GM12873 (cell line): Measurements from ENCODE around the gene FAM20A.

Experiments
- CTCF ChIP-seq: IDR thresholded peaks from 2 replicates; pipeline ENCODE4 v1.5.1; 2012; ENCODE audit warnings: low read depth, mild to moderate bottlenecking, moderate library complexity, low read length, control low read depth; ENCODE audit not compliant: insufficient read depth; ENCODE audit errors: missing control alignments

Gene FAM20A

GRCh38 chr17:68634345-68634876 lies 33.2 kb upstream of the FAM20A start:
- no peak for TF ChIP-seq CTCF

DNA sequence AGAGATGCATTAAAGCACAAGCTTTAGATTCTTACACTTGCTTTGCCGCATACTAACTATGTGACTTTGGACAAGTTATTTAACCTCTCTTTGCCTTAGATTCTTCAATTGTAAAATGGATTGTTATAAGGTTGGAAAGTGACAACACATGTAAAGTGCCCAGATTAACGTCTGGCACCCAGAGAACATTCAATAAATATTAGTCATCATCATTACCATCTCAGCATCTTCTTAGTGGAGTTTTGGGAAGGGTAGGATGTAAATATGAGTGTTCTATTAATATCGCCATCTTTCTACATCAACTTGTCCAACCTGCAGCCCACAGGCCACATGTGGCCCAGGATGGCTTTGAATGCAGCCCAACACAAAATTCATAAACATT lies 27.4 kb upstream of the FAM20A start:
- no peak for TF ChIP-seq CTCF

DNA sequence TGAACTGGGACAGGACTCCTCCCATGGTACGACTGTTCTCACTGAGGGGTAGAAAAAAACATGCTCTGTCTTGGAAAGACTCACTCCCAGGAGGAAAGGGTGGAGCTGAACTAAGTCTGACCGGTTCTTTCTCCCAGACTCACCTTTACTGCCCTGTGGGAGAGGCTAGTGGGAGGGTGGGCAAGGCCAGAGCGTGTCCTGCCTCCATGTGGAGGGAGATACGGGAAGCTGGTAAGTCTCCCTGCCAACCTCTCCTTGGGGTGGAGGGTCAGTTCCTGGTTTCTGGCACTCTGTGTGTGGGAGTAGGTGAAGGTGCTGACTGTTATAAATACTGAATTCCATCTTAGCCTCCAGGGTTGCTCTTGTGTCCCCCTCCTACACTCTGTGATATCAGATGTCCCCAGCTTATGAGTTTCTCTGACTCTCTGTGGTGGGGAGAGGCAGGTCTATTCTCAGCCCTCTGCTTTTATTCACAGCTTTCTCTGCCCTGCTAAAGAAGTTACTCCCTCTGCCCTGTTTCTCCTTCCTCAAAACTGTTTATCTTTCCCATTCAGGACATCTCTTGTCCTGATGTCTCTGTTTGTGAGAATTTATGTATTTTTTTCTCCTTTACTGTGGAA lies 26.9 kb upstream of the FAM20A start:
- TF ChIP-seq CTCF: no peak

- TF ChIP-seq CTCF: no peak
Measured at GRCh38 chr17:68624381-68624780, 23.2 kb upstream of the FAM20A start.

DNA sequence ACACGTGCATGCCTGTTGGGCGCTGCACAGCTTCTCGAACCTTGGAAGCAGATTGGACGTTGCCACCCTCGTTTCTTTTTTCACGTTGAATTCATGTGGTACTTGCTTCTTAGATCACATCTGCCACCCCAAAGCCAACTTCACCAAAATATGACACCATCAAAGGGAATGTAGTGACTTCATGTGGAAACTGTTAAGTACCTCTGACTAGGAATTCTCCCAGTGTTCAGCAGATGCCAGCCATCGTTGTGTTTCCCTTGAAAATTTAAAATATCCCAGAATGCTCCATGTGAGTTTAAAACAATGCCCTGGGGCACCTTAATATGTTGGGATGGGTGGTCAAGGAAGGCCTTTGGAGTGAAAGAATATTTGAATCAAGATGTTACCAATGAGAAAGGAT lies 22.6 kb upstream of the FAM20A start:
- no peak for TF ChIP-seq CTCF

DNA sequence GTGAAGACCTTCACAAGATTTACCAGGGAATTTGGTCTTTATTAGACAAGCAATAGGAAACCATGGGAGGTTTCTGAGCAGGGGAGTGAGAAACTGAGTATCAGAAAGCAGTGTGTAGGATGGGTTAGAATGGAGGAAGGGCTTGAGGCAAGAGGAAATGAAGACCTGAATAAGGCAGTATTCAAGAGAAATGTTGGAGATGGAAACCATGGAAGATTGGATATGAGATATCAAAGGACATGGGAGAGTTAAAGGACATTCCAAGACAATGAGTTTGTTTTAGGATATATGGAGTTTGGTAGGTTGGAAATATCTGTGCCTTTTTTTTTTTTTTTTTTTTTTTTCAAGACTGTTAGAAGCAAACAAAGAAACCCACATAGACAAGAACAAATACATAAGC lies 21.3 kb upstream of the FAM20A start:
- TF ChIP-seq CTCF: no peak

DNA sequence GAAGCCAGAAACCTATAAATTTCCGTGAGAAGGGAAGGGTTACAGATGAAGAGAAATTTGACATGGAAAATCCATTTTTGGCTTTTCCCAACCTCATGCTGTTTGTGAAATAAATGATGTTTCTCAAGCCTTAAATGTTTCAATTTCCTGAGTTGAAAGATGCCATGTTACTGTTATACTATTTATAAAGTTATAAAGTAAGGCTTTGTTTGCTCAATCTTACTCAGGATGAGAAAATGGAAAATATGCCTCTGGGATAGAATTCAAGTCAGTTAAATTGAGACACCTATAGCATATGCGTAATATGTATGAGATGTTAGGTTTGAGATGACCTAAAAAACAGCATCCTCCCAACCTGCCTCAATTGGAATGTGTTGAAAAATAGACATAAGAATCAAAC lies 19.9 kb upstream of the FAM20A start:
- TF ChIP-seq CTCF: no peak
